ENCODE measurements around the gene NUMBL.

Gene NUMBL

GRCh38 chr19:40719414-40719894 is 29.0 kb upstream of the NUMBL start:
- H3K27me3 Mint-ChIP-seq (ENCODE audit: low read depth): no peaks in the 10 kb centered on the region
- peak overlapping the region; percentile 90 for H3K4me3 Mint-ChIP-seq
- H3K9me3 Mint-ChIP-seq: no peaks in the 10 kb centered on the region
- H3K27ac Mint-ChIP-seq: no peak overlapping the region
- H3K4me1 Mint-ChIP-seq (ENCODE audit: low read depth): peaks cover 52% of the 10 kb centered on the region
- peaks cover 25% of the 10 kb centered on the region for H3K36me3 Mint-ChIP-seq (ENCODE audit: low read depth)

GRCh38 chr19:40718774-40719391 is 28.4 kb upstream of the NUMBL start:
- peaks cover 50% of the 10 kb centered on the region for H3K4me1 Mint-ChIP-seq (ENCODE audit: low read depth)
- H3K27me3 Mint-ChIP-seq (ENCODE audit: low read depth): no peaks in the 10 kb centered on the region
- H3K36me3 Mint-ChIP-seq (ENCODE audit: low read depth): peaks cover 24% of the 10 kb centered on the region
- peak overlapping the region; percentile 90 for H3K4me3 Mint-ChIP-seq
- H3K27ac Mint-ChIP-seq: no peak overlapping the region
- no peaks in the 10 kb centered on the region for H3K9me3 Mint-ChIP-seq

GRCh38 chr19:40717880-40718773 is 27.7 kb upstream of the NUMBL start:
- Mint-ChIP-seq H3K27me3 (ENCODE audit: low read depth) (no peaks in the 10 kb centered on the region), H3K4me1 (ENCODE audit: low read depth) (peaks cover 47% of the 10 kb centered on the region), H3K9me3 (no peaks in the 10 kb centered on the region), H3K4me3 (peak overlapping the region; percentile 90), H3K36me3 (ENCODE audit: low read depth) (peaks cover 19% of the 10 kb centered on the region), H3K27ac (peak overlapping the region; percentile 88)

GRCh38 chr19:40717325-40717879 is 27.0 kb upstream of the NUMBL start:
- peaks cover 17% of the 10 kb centered on the region for H3K36me3 Mint-ChIP-seq (ENCODE audit: low read depth)
- peaks cover 50% of the 10 kb centered on the region for H3K4me1 Mint-ChIP-seq (ENCODE audit: low read depth)
- H3K27me3 Mint-ChIP-seq (ENCODE audit: low read depth): no peaks in the 10 kb centered on the region
- peak overlapping the region; percentile 69 for H3K27ac Mint-ChIP-seq
- peak overlapping the region; percentile 76 for H3K4me3 Mint-ChIP-seq
- H3K9me3 Mint-ChIP-seq: no peaks in the 10 kb centered on the region

GRCh38 chr19:40716482-40717324 is 26.3 kb upstream of the NUMBL start, which contains the start of the genes COQ8B and ITPKC:
TSS of gene COQ8B (minus strand) at chr19:40716886. CDS start at chr19:40714632, 2,254 bp downstream.
TSS of gene ITPKC (plus strand) at chr19:40717112. CDS start at chr19:40717136, 24 bp downstream.
- Mint-ChIP-seq H3K4me3 (peak within 1 kb of the TSS; percentile 83), H3K27me3 (ENCODE audit: low read depth) (no peaks in the 10 kb centered on the region), H3K36me3 (ENCODE audit: low read depth) (peaks cover 12% of the 10 kb centered on the region), H3K27ac (peak within 1 kb of the TSS; percentile 95), H3K4me1 (ENCODE audit: low read depth) (peaks cover 48% of the 10 kb centered on the region), H3K9me3 (no peaks in the 10 kb centered on the region)

- H3K36me3 Mint-ChIP-seq (ENCODE audit: low read depth): peaks cover 17% of the 10 kb centered on the region
- H3K27ac Mint-ChIP-seq: peak overlapping the region; percentile 95
- peak overlapping the region; percentile 83 for H3K4me3 Mint-ChIP-seq
- no peaks in the 10 kb centered on the region for H3K27me3 Mint-ChIP-seq (ENCODE audit: low read depth)
- H3K9me3 Mint-ChIP-seq: no peaks in the 10 kb centered on the region
- peaks cover 51% of the 10 kb centered on the region for H3K4me1 Mint-ChIP-seq (ENCODE audit: low read depth)
These were observed 25.6 kb upstream of the NUMBL start for GRCh38 chr19:40716031-40716481.

- Mint-ChIP-seq H3K4me1 (ENCODE audit: low read depth) (peaks cover 38% of the 10 kb centered on the region), H3K36me3 (ENCODE audit: low read depth) (peaks cover 14% of the 10 kb centered on the region), H3K9me3 (no peaks in the 10 kb centered on the region), H3K27ac (peak overlapping the region; percentile 95), H3K4me3 (peak overlapping the region; percentile 83), H3K27me3 (ENCODE audit: low read depth) (no peaks in the 10 kb centered on the region)
These were observed 24.2 kb upstream of the NUMBL start for GRCh38 chr19:40714441-40715299.

GRCh38 chr19:40713939-40714338 is 23.5 kb upstream of the NUMBL start:
- peaks cover 15% of the 10 kb centered on the region for H3K36me3 Mint-ChIP-seq (ENCODE audit: low read depth)
- no peaks in the 10 kb centered on the region for H3K9me3 Mint-ChIP-seq
- peaks cover 36% of the 10 kb centered on the region for H3K4me1 Mint-ChIP-seq (ENCODE audit: low read depth)
- no peaks in the 10 kb centered on the region for H3K27me3 Mint-ChIP-seq (ENCODE audit: low read depth)
- H3K27ac Mint-ChIP-seq: peak overlapping the region; percentile 22
- peak overlapping the region; percentile 55 for H3K4me3 Mint-ChIP-seq

- Mint-ChIP-seq H3K9me3 (no peaks in the 10 kb centered on the region), H3K4me1 (ENCODE audit: low read depth) (peaks cover 15% of the 10 kb centered on the region), H3K36me3 (ENCODE audit: low read depth) (peaks cover 24% of the 10 kb centered on the region), H3K27me3 (ENCODE audit: low read depth) (no peaks in the 10 kb centered on the region), H3K27ac (no peak overlapping the region), H3K4me3 (no peak overlapping the region)
These were observed 19.4 kb upstream of the NUMBL start for GRCh38 chr19:40709817-40710216.

GRCh38 chr19:40707615-40708014 is 17.2 kb upstream of the NUMBL start:
- Mint-ChIP-seq H3K4me3 (no peak overlapping the region), H3K36me3 (ENCODE audit: low read depth) (peaks cover 29% of the 10 kb centered on the region), H3K4me1 (ENCODE audit: low read depth) (peaks cover 7% of the 10 kb centered on the region), H3K27me3 (ENCODE audit: low read depth) (no peaks in the 10 kb centered on the region), H3K27ac (no peak overlapping the region), H3K9me3 (no peaks in the 10 kb centered on the region)

- Mint-ChIP-seq H3K27me3 (ENCODE audit: low read depth) (no peaks in the 10 kb centered on the region), H3K4me1 (ENCODE audit: low read depth) (no peaks in the 10 kb centered on the region), H3K27ac (no peak overlapping the region), H3K9me3 (no peaks in the 10 kb centered on the region), H3K4me3 (no peak overlapping the region), H3K36me3 (ENCODE audit: low read depth) (peaks cover 27% of the 10 kb centered on the region)
These were observed 15.6 kb upstream of the NUMBL start for GRCh38 chr19:40705950-40706619.

- no peaks in the 10 kb centered on the region for H3K9me3 Mint-ChIP-seq
- H3K4me1 Mint-ChIP-seq (ENCODE audit: low read depth): no peaks in the 10 kb centered on the region
- H3K4me3 Mint-ChIP-seq: no peak overlapping the region
- no peaks in the 10 kb centered on the region for H3K27me3 Mint-ChIP-seq (ENCODE audit: low read depth)
- H3K36me3 Mint-ChIP-seq (ENCODE audit: low read depth): peaks cover 29% of the 10 kb centered on the region
- no peak overlapping the region for H3K27ac Mint-ChIP-seq
These were observed 14.9 kb upstream of the NUMBL start for GRCh38 chr19:40705362-40705651.

Measured in T-helper 1 cell treated with Interleukin-12 subunit alpha and Interleukin-12 subunit beta and Interleukin-4 antibody, amounts not matched to agents 30 μg/mL and 1 μg/mL, for 36 hours (primary cell).